ENCODE measurements around the gene MAST4.

Gene MAST4

GRCh38 chr5:67065237-67065636 lies 469.0 kb downstream of the MAST4 start:
- peaks cover 4% of the 10 kb centered on the region for H3K4me1 ChIP-seq
- H3K9ac ChIP-seq: no peak overlapping the region
- no peaks in the 10 kb centered on the region for H3K36me3 ChIP-seq (ENCODE audit: control insufficient read depth, insufficient read depth, low read length)
- peaks cover 49% of the 10 kb centered on the region for H3K79me2 ChIP-seq
- H3K4me3 ChIP-seq (ENCODE audit: low read depth, low read length): no peak overlapping the region
- H3K4me2 ChIP-seq (ENCODE audit: low read length): no peak overlapping the region
- TF ChIP-seq, protein P1, sequence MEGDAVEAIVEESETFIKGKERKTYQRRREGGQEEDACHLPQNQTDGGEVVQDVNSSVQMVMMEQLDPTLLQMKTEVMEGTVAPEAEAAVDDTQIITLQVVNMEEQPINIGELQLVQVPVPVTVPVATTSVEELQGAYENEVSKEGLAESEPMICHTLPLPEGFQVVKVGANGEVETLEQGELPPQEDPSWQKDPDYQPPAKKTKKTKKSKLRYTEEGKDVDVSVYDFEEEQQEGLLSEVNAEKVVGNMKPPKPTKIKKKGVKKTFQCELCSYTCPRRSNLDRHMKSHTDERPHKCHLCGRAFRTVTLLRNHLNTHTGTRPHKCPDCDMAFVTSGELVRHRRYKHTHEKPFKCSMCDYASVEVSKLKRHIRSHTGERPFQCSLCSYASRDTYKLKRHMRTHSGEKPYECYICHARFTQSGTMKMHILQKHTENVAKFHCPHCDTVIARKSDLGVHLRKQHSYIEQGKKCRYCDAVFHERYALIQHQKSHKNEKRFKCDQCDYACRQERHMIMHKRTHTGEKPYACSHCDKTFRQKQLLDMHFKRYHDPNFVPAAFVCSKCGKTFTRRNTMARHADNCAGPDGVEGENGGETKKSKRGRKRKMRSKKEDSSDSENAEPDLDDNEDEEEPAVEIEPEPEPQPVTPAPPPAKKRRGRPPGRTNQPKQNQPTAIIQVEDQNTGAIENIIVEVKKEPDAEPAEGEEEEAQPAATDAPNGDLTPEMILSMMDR (IDR thresholded peaks at IDR 0.05): no peak
- no peak overlapping the region for H3K27ac ChIP-seq
- H2AFZ ChIP-seq: no peak overlapping the region
- no peaks in the 10 kb centered on the region for H3K27me3 ChIP-seq (ENCODE audit: control insufficient read depth, insufficient read depth, low read length)
- no peaks in the 10 kb centered on the region for H3K9me3 ChIP-seq (ENCODE audit: control insufficient read depth, low read length)

DNA sequence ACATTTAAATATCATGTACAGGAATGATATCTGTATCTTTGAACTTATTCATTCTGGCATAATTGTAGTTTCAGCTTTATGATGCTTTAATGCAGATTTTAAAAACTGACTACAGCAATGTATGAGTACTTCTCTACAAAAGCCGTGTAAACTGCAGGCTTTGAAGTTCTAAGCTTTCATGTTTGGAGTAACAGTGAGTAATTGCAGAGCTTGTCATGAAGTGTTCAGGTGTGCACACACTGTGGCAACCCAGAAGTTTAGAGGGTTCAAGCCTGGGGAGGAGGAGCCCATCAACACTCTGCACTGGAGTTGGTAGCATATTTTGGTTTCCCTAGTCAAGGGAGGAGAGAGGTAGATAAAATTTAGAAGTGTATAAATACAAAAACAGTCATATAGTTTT lies 469.5 kb downstream of the MAST4 start:
- H3K79me2 ChIP-seq: peaks cover 48% of the 10 kb centered on the region
- no peak overlapping the region for H3K9ac ChIP-seq
- H3K4me3 ChIP-seq (ENCODE audit: low read depth, low read length): no peak overlapping the region
- TF ChIP-seq, protein P1 (IDR thresholded peaks at IDR 0.05): no peak
- peaks cover 4% of the 10 kb centered on the region for H3K4me1 ChIP-seq
- H3K4me2 ChIP-seq (ENCODE audit: low read length): no peak overlapping the region
- H3K27me3 ChIP-seq (ENCODE audit: control insufficient read depth, insufficient read depth, low read length): no peaks in the 10 kb centered on the region
- H3K27ac ChIP-seq: no peak overlapping the region
- H3K36me3 ChIP-seq (ENCODE audit: control insufficient read depth, insufficient read depth, low read length): no peaks in the 10 kb centered on the region
- no peaks in the 10 kb centered on the region for H3K9me3 ChIP-seq (ENCODE audit: control insufficient read depth, low read length)
- no peak overlapping the region for H2AFZ ChIP-seq

DNA sequence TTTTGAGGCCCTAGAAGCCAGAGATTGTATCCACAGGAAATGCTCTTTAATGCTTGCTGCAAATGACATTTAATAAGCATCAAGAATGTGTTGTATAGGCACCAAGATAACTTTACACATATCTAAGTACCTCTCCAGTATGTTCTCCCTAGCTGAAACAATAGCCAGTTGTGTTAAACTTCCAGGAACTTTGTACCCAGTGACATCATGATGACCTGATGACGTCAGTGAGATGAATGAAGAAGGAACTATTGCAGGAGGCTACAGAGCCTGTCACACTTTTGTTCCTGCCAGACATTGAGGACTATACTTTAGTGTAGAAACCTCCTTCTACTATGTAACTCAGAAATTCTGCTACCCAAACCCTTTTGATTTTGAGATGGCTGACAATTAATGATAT lies 470.6 kb downstream of the MAST4 start:
- Histone ChIP-seq H3K4me2 (ENCODE audit: low read length) (no peak overlapping the region), H3K4me3 (ENCODE audit: low read depth, low read length) (no peak overlapping the region), H3K4me1 (peaks cover 4% of the 10 kb centered on the region), H3K36me3 (ENCODE audit: control insufficient read depth, insufficient read depth, low read length) (no peaks in the 10 kb centered on the region), H3K9me3 (ENCODE audit: control insufficient read depth, low read length) (no peaks in the 10 kb centered on the region), H3K79me2 (peaks cover 44% of the 10 kb centered on the region), H3K27ac (no peak overlapping the region), H3K27me3 (ENCODE audit: control insufficient read depth, insufficient read depth, low read length) (no peaks in the 10 kb centered on the region), H3K9ac (no peak overlapping the region), H2AFZ (no peak overlapping the region)
- TF ChIP-seq, protein P1 (IDR thresholded peaks at IDR 0.05): no peak

DNA sequence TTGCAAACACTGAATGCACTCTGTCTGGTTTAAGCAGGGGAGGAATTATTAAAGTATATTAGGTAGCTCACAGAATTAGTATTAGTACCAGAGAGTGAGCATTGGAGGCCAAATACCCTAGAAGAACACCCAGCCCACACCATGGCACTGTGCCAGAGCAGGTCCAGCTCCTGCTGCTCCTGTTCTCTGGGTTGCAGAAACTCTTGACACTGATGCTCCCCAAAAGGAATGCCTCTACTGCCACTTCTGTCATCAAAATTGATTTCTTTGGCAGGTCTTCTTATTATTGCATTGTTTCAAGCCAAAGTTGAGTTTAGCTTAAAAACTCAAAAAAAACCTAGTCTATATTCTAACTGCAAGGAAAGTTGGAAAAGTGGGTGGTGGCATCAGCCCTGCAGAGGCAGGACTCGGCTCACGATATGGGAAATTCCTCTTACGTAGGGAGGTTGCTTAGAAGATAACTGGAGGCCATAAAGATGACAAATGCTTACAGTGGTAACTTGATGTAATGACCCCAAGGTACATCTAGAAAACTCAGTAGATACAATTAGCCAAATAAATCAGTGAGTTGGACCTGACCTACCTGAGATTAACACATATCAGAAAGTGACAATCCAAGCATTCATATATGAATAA lies 477.0 kb downstream of the MAST4 start:
- Histone ChIP-seq H3K9ac (no peak overlapping the region), H3K9me3 (ENCODE audit: control insufficient read depth, low read length) (no peaks in the 10 kb centered on the region), H3K4me1 (no peaks in the 10 kb centered on the region), H3K79me2 (peaks cover 10% of the 10 kb centered on the region), H3K27ac (no peak overlapping the region), H3K4me3 (ENCODE audit: low read depth, low read length) (no peak overlapping the region), H2AFZ (no peak overlapping the region), H3K36me3 (ENCODE audit: control insufficient read depth, insufficient read depth, low read length) (no peaks in the 10 kb centered on the region), H3K4me2 (ENCODE audit: low read length) (no peak overlapping the region), H3K27me3 (ENCODE audit: control insufficient read depth, insufficient read depth, low read length) (no peaks in the 10 kb centered on the region)
- TF ChIP-seq, protein P1 (IDR thresholded peaks at IDR 0.05): no peak

DNA sequence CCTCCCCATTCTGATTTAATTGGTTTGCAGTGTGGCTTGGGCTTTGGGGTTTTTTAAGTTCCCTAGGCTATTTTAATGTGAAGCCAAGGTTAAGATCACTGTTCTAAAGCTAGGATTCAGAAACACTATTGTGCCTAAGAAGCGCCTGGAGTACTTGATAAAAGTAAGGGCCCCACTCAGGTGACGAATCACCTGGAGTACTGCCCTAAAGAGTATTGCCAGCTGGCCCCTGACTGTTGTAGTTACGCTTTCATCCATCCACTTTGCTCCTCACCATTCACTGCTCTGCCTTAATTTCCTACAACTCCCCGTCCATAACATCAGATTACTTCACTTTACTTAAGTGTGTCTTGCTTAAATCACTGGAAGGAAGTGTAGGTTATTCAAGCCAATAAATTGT lies 481.1 kb downstream of the MAST4 start:
- H3K36me3 ChIP-seq (ENCODE audit: control insufficient read depth, insufficient read depth, low read length): no peaks in the 10 kb centered on the region
- H3K4me3 ChIP-seq (ENCODE audit: low read depth, low read length): no peak overlapping the region
- H3K27me3 ChIP-seq (ENCODE audit: control insufficient read depth, insufficient read depth, low read length): no peaks in the 10 kb centered on the region
- H3K9me3 ChIP-seq (ENCODE audit: control insufficient read depth, low read length): no peaks in the 10 kb centered on the region
- no peak overlapping the region for H3K9ac ChIP-seq
- no peak overlapping the region for H3K4me2 ChIP-seq (ENCODE audit: low read length)
- H3K4me1 ChIP-seq: no peaks in the 10 kb centered on the region
- no peak overlapping the region for H2AFZ ChIP-seq
- H3K79me2 ChIP-seq: peaks cover 1% of the 10 kb centered on the region
- TF ChIP-seq, protein P1 (IDR thresholded peaks at IDR 0.05): no peak
- no peak overlapping the region for H3K27ac ChIP-seq
